ENCODE data around the gene EXD2. TPM values are rescaled to one million over a fixed set of nuclear protein-coding genes. Genes with fewer than 3 reads are reported as not detected.

Gene EXD2
- total and polyA plus RNA-seq, 10 of the 15 experiments (the other 5 are each of a cell fraction or from before 2014, with no cell fraction given), result 1.0 to 12.4 (median 4.6) TPM

DNA sequence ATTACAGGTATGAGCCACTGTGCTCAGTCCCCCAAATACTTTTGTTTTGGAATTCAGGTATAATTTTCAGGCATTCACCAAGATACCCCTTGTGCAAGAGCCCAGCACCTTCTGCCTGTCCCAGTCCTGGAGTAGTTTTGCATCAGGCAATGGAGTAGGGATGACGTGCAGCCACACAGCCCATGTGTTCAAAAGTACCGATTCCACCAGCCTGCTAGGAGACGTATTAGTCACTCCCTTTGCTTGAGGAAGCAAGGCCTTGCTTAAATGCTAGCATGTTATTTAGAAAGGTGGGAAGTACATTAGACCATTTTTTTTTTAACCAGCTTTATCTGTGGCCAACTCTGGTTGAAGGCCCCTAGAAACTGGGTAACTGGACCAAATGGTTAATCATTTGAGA lies 53.6 kb downstream of the EXD2 start (continued):
- TF ChIP-seq CREM (IDR thresholded peaks at IDR 0.05; ENCODE audit: low read depth), result no peak

GRCh38 chr14:69246331-69246730 lies 55.0 kb downstream of the EXD2 start:
- no peaks in the 10 kb centered on the region for H3K4me1 ChIP-seq (ENCODE audit: control insufficient read depth, insufficient read depth, low read length)
- H3K9ac ChIP-seq (ENCODE audit: control insufficient read depth, insufficient read depth, low read length), result no peak overlapping the region
- RAD21 ChIA-PET (ENCODE audit: unreplicated experiment), result interaction anchor here (1.7 kb wide), 1 partner anchor 213 kb away, joined by 6 read pairs; no protein-coding TSS in a partner anchor
- CTCF ChIA-PET, result interaction anchor here (1.1 to 3.7 kb wide), 3 partner anchors 213 to 328 kb away, joined by 3 to 26 read pairs (median 13); partner anchors contain the start of gene CCDC177
- 96% methylated on average over 3 of the region's 3 CpGs for WGBS (ENCODE audit: insufficient coverage, insufficient replicate concordance, low lambda C conversion rate, missing lambda C conversion rate)
- BruUV-seq (replicated peaks), result no TSS peak
- no peaks in the 10 kb centered on the region for H3K27me3 ChIP-seq (replicated peaks in 1 of 2; ENCODE audit: control insufficient read depth in 2 of 2, insufficient read depth in 2 of 2, low read length in 1 of 2)
- no peak overlapping the region for H3K4me3 ChIP-seq
- POLR2A ChIA-PET, result no interaction called here
- in situ Hi-C loops (cut with MboI) (loop anchor here (25.0 kb wide), 1 partner anchor 491 kb away; no protein-coding TSS in a partner anchor), intact Hi-C loops (cut with micrococcal nuclease; ENCODE audit: unreplicated experiment) (no loop called here)
- no peak overlapping the region for H3K4me2 ChIP-seq (ENCODE audit: control insufficient read depth, insufficient read depth)
- H4K20me1 ChIP-seq (ENCODE audit: control insufficient read depth, insufficient read depth), result no peaks in the 10 kb centered on the region
- H3K27ac ChIP-seq (ENCODE audit: control insufficient read depth, insufficient read depth), result no peak overlapping the region
- FAIRE-seq (no peak), ATAC-seq (no peak), DNase-seq (ENCODE audit: low read depth, low spot score) (no peak)
- SMC1A ChIA-PET (ENCODE audit: uncharacterized antibody, unreplicated experiment), result interaction anchor here (1.1 to 2.7 kb wide), 3 partner anchors 11 to 214 kb away, joined by 3 to 7 read pairs (median 4); no protein-coding TSS in a partner anchor
- no peak overlapping the region for H2AFZ ChIP-seq (ENCODE audit: control insufficient read depth, low read depth, low read length)
- no peaks in the 10 kb centered on the region for H3K36me3 ChIP-seq (ENCODE audit: control insufficient read depth in 2 of 2, insufficient read depth in 2 of 2, low read length in 1 of 2)
- H3K9me3 ChIP-seq (replicated peaks; ENCODE audit: control insufficient read depth, insufficient read depth, low read length), result no peaks in the 10 kb centered on the region
- H3K79me2 ChIP-seq (ENCODE audit: control insufficient read depth, insufficient read depth, low read length), result no peaks in the 10 kb centered on the region
- TF ChIP-seq TBL1XR1 (IDR thresholded peaks at IDR 0.05; ENCODE audit: low read depth, low read length) (no peak), SMARCA5 (IDR thresholded peaks at IDR 0.05) (no peak), ATF2 (IDR thresholded peaks at IDR 0.05; ENCODE audit: low read length) (no peak), MYC (IDR thresholded peaks at IDR 0.05; ENCODE audit: insufficient read depth, insufficient read length, insufficient replicate concordance, low read length, severe bottlenecking) (no peak), ZNF207 (IDR thresholded peaks at IDR 0.05; ENCODE audit: borderline replicate concordance) (no peak), RCOR1 (conservative IDR thresholded peaks at IDR 0.05; ENCODE audit: low read depth, low read length) (no peak), FOXK2 (IDR thresholded peaks at IDR 0.05) (no peak), YBX1 (IDR thresholded peaks at IDR 0.05) (no peak), IKZF2 (IDR thresholded peaks at IDR 0.05) (no peak), HCFC1 (IDR thresholded peaks at IDR 0.05; ENCODE audit: low read length) (no peak), CTCF (IDR thresholded peaks at IDR 0.05 in 2 of 3, conservative IDR thresholded peaks at IDR 0.05 in 1 of 3; ENCODE audit: control insufficient read depth in 2 of 3, extremely low read depth in 1 of 3, insufficient read depth in 1 of 3, low read depth in 3 of 3, low read length in 3 of 3) (no peak), LARP7 (IDR thresholded peaks at IDR 0.05) (no peak), EED (IDR thresholded peaks at IDR 0.05; ENCODE audit: low read depth) (no peak), BCL11A (IDR thresholded peaks at IDR 0.05; ENCODE audit: low read depth, low read length) (no peak)
- TF ChIP-seq, protein P1, sequence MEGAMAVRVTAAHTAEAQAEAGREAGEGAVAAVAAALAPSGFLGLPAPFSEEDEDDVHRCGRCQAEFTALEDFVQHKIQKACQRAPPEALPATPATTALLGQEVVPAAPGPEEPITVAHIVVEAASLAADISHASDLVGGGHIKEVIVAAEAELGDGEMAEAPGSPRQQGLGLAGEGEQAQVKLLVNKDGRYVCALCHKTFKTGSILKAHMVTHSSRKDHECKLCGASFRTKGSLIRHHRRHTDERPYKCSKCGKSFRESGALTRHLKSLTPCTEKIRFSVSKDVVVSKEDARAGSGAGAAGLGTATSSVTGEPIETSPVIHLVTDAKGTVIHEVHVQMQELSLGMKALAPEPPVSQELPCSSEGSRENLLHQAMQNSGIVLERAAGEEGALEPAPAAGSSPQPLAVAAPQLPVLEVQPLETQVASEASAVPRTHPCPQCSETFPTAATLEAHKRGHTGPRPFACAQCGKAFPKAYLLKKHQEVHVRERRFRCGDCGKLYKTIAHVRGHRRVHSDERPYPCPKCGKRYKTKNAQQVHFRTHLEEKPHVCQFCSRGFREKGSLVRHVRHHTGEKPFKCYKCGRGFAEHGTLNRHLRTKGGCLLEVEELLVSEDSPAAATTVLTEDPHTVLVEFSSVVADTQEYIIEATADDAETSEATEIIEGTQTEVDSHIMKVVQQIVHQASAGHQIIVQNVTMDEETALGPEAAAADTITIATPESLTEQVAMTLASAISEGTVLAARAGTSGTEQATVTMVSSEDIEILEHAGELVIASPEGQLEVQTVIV (IDR thresholded peaks at IDR 0.05; ENCODE audit: borderline replicate concordance, partially characterized antibody), result no peak
- TF ChIP-seq, protein P2, sequence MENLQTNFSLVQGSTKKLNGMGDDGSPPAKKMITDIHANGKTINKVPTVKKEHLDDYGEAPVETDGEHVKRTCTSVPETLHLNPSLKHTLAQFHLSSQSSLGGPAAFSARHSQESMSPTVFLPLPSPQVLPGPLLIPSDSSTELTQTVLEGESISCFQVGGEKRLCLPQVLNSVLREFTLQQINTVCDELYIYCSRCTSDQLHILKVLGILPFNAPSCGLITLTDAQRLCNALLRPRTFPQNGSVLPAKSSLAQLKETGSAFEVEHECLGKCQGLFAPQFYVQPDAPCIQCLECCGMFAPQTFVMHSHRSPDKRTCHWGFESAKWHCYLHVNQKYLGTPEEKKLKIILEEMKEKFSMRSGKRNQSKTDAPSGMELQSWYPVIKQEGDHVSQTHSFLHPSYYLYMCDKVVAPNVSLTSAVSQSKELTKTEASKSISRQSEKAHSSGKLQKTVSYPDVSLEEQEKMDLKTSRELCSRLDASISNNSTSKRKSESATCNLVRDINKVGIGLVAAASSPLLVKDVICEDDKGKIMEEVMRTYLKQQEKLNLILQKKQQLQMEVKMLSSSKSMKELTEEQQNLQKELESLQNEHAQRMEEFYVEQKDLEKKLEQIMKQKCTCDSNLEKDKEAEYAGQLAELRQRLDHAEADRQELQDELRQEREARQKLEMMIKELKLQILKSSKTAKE (IDR thresholded peaks at IDR 0.05; ENCODE audit: low read depth, poor library complexity, severe bottlenecking), result no peak
